HG02973 (cell line): ENCODE results near the gene SRRM3.
"Not testable (repeated sequence)": the region's sequence is repeated elsewhere in the genome, so short reads cannot be mapped to it uniquely, and the experiment has no call there.

Source experiments
- ATAC-seq: cut with Tn5 transposase; IDR thresholded peaks from one replicate; pipeline ENCODE4 v1.9.1; 2021; ENCODE audit warnings: moderate library complexity; ENCODE audit not compliant: unreplicated experiment

The SRRM3 gene

GRCh38 chr7:76201732-76202665 is at the start of gene SRRM3:
Gene SRRM3, plus strand, starts transcription at chr7:76201896. Its CDS starts 33,171 bp downstream, at chr7:76235067.
- ATAC-seq, result peak; percentile 70

DNA sequence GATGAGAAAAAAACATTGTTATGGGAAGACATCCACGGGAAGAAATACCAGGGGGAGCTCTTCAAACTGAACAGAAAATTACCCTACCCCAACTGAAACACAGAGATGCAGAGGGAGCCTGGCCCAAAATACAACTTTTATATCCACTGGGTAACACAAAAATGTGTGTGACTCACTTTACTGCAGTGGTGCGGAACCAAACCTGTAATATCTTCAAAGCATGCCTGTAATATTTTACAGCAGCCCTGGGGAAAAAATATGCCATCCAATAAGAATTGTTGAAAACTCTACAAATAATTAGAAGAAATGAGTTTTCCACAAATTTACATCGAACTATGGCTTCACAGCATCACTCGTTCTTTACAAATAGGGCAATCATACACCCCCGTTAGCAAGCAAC is 49.8 kb upstream of the SRRM3 start:
- no peak for ATAC-seq

DNA sequence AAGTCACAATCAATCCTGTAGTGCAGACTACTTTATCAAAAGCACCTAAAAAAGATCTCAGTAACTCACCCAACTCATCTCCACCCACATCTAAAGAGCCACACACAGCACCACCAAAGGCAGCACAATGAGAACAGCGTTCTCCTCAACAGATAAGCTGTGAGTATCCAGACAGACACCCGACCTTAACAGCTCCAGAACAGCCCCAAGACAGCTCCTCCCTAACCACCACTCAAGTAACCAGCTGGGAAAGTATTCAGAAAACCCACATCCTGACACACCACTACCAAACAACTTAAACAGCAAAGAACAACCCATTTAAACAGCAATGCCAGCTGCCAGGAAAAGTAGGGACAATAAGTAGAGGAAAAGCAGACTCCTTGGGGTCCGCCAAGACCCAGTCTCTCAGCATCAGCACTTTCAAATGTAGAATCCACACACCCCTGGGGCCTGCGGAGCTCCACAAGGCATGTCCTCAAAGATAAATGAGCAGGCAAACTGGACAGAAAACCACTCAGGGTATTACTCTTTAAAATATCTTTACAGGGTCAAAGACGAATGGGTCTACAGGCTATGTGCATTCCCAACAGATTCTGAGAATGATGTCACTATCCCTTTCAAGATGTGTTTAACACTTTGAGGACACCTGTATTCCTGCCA is 48.0 kb upstream of the SRRM3 start:
- not testable (repeated sequence) for ATAC-seq

DNA sequence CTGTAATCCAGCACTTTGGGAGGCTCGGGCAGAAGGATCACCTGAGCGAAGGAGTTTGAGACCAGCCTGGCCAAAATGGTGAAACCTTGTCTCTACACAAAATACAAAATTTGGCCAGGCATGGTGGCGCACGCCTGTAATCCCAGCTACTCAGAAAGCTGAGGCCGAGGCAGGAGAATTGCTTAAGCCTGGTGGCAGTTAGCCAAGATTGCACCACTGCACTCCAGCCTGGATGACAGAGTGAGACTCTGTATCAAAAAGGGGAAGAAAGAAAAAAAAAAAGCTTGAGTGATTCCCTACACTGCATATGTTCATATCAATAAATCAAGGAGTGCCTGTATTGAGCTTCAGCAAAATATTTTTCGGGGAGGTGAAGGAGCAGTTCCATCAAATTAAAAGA is 45.8 kb upstream of the SRRM3 start:
- no peak for ATAC-seq

GRCh38 chr7:76156992-76157685 is 44.6 kb upstream of the SRRM3 start:
- ATAC-seq, result not testable (repeated sequence)

DNA sequence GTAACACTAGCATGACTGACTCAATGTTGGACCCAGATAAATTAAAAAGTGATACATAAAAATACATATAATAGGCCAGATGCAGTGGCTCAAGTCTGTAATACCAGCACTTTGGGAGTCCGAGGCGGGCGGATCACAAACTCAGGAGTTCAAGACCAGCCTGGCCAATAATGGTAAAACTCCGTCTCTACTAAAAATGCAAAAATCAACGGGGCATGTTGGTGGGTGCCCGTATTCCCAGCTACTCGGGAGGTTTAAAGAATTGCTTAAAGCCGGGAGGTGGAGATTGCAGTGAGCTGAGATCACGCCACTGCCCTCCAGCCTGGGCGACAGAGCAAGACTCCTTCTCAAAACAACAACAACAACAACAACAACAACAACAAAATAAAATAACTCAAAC is 43.3 kb upstream of the SRRM3 start:
- not testable (repeated sequence) for ATAC-seq

DNA sequence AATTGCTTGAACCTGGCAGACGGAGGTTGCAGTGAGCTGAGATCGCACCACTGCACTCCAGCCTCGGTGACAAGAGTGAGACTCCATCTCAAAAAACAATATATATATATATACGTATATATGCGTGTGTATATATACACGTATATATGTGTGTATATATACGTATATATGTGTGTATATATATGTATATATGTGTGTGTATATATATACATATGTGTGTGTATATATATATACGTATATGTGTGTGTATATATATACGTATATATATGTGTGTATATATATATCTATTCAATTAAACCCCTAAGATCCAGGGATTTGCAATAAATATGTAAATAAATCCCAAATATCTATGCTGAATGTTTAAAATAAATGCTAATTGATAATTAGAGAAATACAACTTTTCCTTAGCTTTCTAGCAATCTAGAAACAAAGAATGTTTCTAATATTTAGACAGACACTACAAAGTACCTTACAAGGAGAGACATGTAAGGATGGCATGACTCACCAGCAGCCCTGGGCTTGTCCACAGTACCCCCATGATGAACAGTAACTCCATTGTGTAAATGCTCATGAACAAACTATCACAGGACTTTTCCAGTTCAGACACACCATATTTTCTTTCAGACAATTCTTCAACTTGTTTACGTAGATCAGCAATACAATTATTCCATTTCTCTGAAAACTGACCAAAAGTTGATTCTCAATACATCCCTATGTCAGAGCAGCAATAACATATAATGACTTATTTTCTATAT is 39.1 kb upstream of the SRRM3 start:
- ATAC-seq, result not testable (repeated sequence)

- not testable (repeated sequence) for ATAC-seq
Observed at GRCh38 chr7:76163812-76164211, 37.9 kb upstream of the SRRM3 start.

DNA sequence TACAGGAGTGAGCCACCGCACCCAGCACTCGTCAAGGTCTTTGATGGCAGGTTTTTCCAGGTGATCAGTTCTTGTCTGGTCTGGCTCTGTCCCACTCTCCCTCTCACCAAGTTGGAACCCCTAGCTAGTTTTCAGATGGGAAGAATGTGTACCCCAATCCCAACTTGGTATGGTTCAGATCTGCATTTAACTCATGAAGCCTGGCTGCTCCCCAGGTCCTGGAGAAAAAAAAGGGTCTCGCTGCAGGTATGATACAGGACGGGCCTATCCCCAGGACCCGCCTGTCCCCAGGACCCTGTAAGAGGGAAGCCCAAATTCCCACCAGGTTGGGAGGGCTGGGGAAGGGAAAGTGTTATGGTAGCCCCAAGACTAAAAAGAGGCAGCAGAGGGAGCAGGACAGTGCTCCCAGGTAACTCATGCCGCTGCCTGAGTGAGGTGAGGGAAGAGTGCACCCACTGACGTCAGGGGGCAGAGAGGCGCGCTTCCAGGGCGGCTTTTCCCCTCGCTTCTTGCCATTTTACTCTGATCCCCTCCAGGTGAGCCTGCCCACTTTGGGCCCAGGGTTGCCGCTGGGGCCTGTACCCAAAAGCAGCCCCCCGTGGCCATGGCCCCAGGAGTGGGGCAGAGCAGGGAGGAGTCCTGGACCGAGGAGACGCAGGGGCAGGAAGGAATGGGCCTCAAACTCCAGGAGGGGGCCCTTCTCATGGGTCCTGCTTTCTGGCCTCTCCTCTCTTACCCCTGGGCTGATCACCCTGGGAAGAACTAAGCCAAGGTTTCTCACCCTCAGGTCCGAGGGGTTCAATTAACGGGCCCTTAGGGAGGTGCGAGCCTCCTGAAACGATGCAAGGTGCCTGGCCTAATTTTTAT is 36.4 kb upstream of the SRRM3 start:
- no peak for ATAC-seq

- ATAC-seq, result no peak
Observed at GRCh38 chr7:76165973-76166403, 35.7 kb upstream of the SRRM3 start.

GRCh38 chr7:76166404-76167255 is 35.1 kb upstream of the SRRM3 start:
- peak; percentile 87 for ATAC-seq

GRCh38 chr7:76173566-76174205 is 28.0 kb upstream of the SRRM3 start:
- ATAC-seq, result no peak

GRCh38 chr7:76176951-76177350 is 24.7 kb upstream of the SRRM3 start:
- ATAC-seq, result not testable (repeated sequence)

- ATAC-seq, result no peak
Observed at GRCh38 chr7:76179686-76180085, 22.0 kb upstream of the SRRM3 start.

- no peak for ATAC-seq
Observed at GRCh38 chr7:76182225-76182960, 19.3 kb upstream of the SRRM3 start.

DNA sequence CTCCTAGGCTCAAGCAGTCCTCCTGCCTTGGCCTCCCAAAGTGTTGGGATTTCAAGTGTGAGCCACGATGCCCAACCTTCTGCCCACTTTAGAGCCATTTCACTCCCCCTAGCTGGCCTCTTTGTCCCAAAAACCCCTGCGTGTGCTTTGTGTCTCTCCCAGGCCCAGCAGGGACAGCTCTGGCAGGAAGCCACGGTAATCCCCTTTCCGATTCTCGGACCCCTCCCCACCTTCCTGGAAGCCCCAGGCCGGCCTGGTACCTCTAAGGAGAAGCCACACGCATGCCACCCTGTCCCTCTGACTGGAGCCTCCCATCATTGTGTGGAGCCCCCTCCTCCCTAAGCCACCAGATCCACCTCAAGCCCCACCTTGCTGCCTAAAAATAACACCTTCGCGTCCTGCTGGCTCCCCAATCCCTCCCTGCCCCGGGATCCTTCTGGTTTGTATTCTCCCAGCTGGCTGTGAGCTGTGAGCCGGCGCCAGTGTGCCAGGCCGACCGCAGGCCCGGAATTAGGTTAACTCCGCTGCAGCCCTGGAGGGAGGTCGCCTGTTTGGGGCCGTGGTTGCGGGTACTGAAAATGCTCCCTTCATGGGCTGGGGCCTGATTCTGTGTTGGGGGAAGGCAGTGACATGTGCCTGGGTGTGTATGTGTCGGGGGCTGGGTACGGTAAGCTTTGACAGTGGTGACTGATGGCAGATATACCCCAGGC is 16.4 kb upstream of the SRRM3 start:
- no peak for ATAC-seq

GRCh38 chr7:76187272-76187671 is 14.4 kb upstream of the SRRM3 start:
- ATAC-seq, result no peak
